ENCODE measurements around the gene NDUFAF8. TPM values are rescaled to one million over a fixed set of nuclear protein-coding genes. Genes with fewer than 3 reads are reported as not detected.

Gene NDUFAF8
- total RNA-seq, 1 donor from 2014 or later: 10.7 TPM

GRCh38 chr17:81277421-81277820 lies 38.3 kb downstream of the NDUFAF8 start:
- DNase-seq: no peak

GRCh38 chr17:81277946-81278693 lies 39.0 kb downstream of the NDUFAF8 start:
- no peak for DNase-seq

GRCh38 chr17:81278831-81279230 lies 39.7 kb downstream of the NDUFAF8 start:
- DNase-seq: no peak

GRCh38 chr17:81279278-81280275 lies 40.5 kb downstream of the NDUFAF8 start:
- DNase-seq: no peak

- DNase-seq: no peak
Observed at GRCh38 chr17:81280571-81280970, 41.5 kb downstream of the NDUFAF8 start.

GRCh38 chr17:81282141-81282540 lies 43.0 kb downstream of the NDUFAF8 start:
- DNase-seq: no peak

- no peak for DNase-seq
Observed at GRCh38 chr17:81282876-81283275, 43.8 kb downstream of the NDUFAF8 start.

GRCh38 chr17:81285179-81285878 lies 46.2 kb downstream of the NDUFAF8 start:
- DNase-seq: peak; percentile 55

GRCh38 chr17:81285894-81286293 lies 46.8 kb downstream of the NDUFAF8 start:
- no peak for DNase-seq

- no peak for DNase-seq
Observed at GRCh38 chr17:81286491-81287145, 47.5 kb downstream of the NDUFAF8 start.

GRCh38 chr17:81287152-81287551 lies 48.0 kb downstream of the NDUFAF8 start:
- DNase-seq: no peak

- DNase-seq: no peak
Observed at GRCh38 chr17:81287741-81288430, 48.8 kb downstream of the NDUFAF8 start.

GRCh38 chr17:81288715-81289114 lies 49.6 kb downstream of the NDUFAF8 start:
- DNase-seq: no peak

- no peak for DNase-seq
Observed at GRCh38 chr17:81289627-81290026, 50.5 kb downstream of the NDUFAF8 start.

GRCh38 chr17:81290230-81290629 lies 51.1 kb downstream of the NDUFAF8 start:
- peak; percentile 1 for DNase-seq

Other genes starting within 250 kb of the NDUFAF8 start
- gene CHMP6, start 247.5 kb upstream of the NDUFAF8 start, total RNA-seq: 14.5 TPM
- 34.6 TPM for gene BAIAP2, start 204.2 kb upstream of the NDUFAF8 start, total RNA-seq
- not detected for gene PVALEF, start 73.8 kb upstream of the NDUFAF8 start, total RNA-seq
- gene AATK, start 73.1 kb upstream of the NDUFAF8 start, total RNA-seq: 2.8 TPM
- 8.5 TPM for gene CEP131, start 16.4 kb upstream of the NDUFAF8 start, total RNA-seq
- gene TEPSIN, start 263 bp upstream of the NDUFAF8 start, total RNA-seq: 9.7 TPM
- 29.2 TPM for gene SLC38A10, start 56.0 kb downstream of the NDUFAF8 start, total RNA-seq
- 9.5 TPM for gene BAHCC1, start 156.1 kb downstream of the NDUFAF8 start, total RNA-seq

All from skin of body (tissue), 2 donors.